GM23338 (cell line): ENCODE data around the gene HADHB.

Source experiments
- CREB1 ChIP-seq: fragments of 250-450 bp; sonication (Bioruptor Pico); IDR thresholded peaks from 2 replicates; pipeline ENCODE4 v1.5.0; 2020; ENCODE audit warnings: low read depth, mild to moderate bottlenecking, moderate library complexity
- EZH2 ChIP-seq: fragments of 200-600 bp; sonication (generic); IDR thresholded peaks from one replicate; pipeline ENCODE4 v1.8.0; 2017; ENCODE audit warnings: antibody characterized with exemption, mild to moderate bottlenecking, low read depth; ENCODE audit not compliant: unreplicated experiment
- EZH2phosphoT487 ChIP-seq: fragments of 200-600 bp; sonication (generic); IDR thresholded peaks from one replicate; pipeline ENCODE4 v1.8.1; 2018; ENCODE audit warnings: antibody characterized with exemption; ENCODE audit not compliant: unreplicated experiment
- JUNB ChIP-seq: IDR thresholded peaks from one replicate; pipeline ENCODE4 v1.6.1; 2016; ENCODE audit warnings: antibody characterized with exemption; ENCODE audit not compliant: unreplicated experiment
- POLR2AphosphoS5 ChIP-seq: IDR thresholded peaks from 2 replicates; pipeline ENCODE4 v1.6.1; 2016; ENCODE audit warnings: antibody characterized with exemption, low read depth
- ZNF114 ChIP-seq: fragments of 250-450 bp; sonication (Bioruptor Pico); IDR thresholded peaks from 2 replicates; pipeline ENCODE4 v1.5.0; 2020; ENCODE audit warnings: mild to moderate bottlenecking, moderate library complexity
- TF ChIP-seq, protein P1 (sequence below), 2 experiments: fragments of 200-600 bp in 1 of 2; sonication (generic) in 1 of 2; conservative IDR thresholded peaks; 2 replicates each; pipeline versions ENCODE4 v1.5.1 to v1.6.1; 2016 to 2017; ENCODE audit warnings: antibody characterized with exemption in 2 of 2, low read depth in 2 of 2, mild to moderate bottlenecking in 2 of 2, moderate library complexity in 1 of 2
- TF ChIP-seq, protein P2 (sequence below): IDR thresholded peaks from one replicate; pipeline ENCODE4 v1.6.1; 2018; ENCODE audit warnings: antibody characterized with exemption; ENCODE audit not compliant: unreplicated experiment
- TF ChIP-seq, protein P3 (sequence below): IDR thresholded peaks from 2 replicates; pipeline ENCODE4 v1.6.1; 2016; ENCODE audit warnings: antibody characterized with exemption

DNA sequence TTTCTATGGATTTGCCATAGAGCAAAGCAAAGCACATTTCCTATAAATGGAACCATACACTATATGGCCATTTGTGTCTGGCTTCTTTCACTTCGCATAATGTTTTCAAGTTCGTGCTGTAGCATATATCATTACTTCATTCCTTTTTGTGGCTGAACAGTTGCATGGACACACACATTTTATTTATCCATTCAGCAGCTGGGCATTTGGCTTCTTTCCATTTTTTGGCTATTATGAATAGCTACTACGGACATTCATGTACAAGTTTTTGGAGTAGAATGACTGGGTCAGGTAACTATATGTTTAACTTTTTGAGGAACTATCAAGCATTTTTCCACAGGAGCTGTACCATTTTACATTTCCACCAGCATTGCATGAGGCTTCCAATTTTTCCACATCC is 90.5 kb downstream of the HADHB start:
- TF ChIP-seq, protein P1, sequence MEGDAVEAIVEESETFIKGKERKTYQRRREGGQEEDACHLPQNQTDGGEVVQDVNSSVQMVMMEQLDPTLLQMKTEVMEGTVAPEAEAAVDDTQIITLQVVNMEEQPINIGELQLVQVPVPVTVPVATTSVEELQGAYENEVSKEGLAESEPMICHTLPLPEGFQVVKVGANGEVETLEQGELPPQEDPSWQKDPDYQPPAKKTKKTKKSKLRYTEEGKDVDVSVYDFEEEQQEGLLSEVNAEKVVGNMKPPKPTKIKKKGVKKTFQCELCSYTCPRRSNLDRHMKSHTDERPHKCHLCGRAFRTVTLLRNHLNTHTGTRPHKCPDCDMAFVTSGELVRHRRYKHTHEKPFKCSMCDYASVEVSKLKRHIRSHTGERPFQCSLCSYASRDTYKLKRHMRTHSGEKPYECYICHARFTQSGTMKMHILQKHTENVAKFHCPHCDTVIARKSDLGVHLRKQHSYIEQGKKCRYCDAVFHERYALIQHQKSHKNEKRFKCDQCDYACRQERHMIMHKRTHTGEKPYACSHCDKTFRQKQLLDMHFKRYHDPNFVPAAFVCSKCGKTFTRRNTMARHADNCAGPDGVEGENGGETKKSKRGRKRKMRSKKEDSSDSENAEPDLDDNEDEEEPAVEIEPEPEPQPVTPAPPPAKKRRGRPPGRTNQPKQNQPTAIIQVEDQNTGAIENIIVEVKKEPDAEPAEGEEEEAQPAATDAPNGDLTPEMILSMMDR (conservative IDR thresholded peaks at IDR 0.05; ENCODE audit: low read depth in 2 of 2): no peak
- TF ChIP-seq POLR2AphosphoS5 (no peak), EZH2phosphoT487 (no peak), EZH2 (no peak), CREB1 (no peak), ZNF114 (CRISPR knock-in tag) (no peak), JUNB (no peak)
- TF ChIP-seq, protein P2, sequence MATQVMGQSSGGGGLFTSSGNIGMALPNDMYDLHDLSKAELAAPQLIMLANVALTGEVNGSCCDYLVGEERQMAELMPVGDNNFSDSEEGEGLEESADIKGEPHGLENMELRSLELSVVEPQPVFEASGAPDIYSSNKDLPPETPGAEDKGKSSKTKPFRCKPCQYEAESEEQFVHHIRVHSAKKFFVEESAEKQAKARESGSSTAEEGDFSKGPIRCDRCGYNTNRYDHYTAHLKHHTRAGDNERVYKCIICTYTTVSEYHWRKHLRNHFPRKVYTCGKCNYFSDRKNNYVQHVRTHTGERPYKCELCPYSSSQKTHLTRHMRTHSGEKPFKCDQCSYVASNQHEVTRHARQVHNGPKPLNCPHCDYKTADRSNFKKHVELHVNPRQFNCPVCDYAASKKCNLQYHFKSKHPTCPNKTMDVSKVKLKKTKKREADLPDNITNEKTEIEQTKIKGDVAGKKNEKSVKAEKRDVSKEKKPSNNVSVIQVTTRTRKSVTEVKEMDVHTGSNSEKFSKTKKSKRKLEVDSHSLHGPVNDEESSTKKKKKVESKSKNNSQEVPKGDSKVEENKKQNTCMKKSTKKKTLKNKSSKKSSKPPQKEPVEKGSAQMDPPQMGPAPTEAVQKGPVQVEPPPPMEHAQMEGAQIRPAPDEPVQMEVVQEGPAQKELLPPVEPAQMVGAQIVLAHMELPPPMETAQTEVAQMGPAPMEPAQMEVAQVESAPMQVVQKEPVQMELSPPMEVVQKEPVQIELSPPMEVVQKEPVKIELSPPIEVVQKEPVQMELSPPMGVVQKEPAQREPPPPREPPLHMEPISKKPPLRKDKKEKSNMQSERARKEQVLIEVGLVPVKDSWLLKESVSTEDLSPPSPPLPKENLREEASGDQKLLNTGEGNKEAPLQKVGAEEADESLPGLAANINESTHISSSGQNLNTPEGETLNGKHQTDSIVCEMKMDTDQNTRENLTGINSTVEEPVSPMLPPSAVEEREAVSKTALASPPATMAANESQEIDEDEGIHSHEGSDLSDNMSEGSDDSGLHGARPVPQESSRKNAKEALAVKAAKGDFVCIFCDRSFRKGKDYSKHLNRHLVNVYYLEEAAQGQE: no peak
- TF ChIP-seq, protein P3, sequence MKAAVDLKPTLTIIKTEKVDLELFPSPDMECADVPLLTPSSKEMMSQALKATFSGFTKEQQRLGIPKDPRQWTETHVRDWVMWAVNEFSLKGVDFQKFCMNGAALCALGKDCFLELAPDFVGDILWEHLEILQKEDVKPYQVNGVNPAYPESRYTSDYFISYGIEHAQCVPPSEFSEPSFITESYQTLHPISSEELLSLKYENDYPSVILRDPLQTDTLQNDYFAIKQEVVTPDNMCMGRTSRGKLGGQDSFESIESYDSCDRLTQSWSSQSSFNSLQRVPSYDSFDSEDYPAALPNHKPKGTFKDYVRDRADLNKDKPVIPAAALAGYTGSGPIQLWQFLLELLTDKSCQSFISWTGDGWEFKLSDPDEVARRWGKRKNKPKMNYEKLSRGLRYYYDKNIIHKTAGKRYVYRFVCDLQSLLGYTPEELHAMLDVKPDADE: no peak
